ENCODE measurements around the gene ECI1.
"Not testable (repeated sequence)": the region's sequence is repeated elsewhere in the genome, so short reads cannot be mapped to it uniquely, and the experiment has no call there.

ECI1 gene

DNA sequence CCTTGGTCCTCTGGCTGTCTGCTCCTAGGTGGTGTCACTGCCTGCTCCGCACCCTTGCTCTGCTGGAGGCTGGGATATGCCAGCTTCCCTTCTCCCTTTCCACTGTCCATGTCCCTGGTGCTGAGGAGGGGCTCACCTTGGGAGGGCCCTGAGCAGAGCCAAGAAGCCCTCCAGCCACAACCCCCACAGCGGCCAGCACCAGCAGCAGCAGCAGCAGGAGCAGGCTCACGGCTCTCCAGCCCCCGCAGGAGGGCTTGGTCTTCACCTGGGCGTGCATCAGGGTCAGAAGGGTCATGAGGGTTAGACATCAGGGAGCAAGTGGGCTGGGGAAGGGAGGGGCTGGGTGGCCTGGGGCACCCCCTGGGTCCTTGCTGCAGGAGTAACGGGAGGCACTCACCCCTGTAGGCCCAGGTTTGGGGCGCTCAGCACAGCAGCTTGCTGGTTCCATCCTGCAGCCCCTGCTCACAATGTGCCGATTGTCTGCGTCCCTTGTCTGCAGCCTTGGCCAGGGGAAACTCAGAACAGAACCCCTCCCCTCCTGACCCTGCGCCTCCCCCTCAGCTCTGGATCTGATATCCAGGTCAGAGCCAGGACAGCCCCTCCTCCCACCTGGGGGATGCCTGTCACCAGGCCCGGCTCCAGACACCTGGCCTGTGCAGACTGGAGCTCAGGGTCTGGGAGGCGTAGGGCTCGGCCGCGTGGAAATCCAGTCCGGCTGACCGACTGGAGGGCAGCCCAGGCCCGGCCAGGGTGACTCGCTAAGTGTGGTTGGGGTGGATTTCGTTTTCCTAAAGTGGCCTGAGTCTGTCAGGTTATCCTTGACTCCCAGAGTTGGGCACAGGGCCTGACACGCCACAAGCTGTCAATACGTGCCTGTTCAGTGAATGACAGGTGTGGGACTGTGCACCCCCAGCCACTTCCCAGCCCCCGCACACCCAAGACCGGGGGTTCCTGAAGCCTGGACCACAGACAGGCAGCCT is 40.7 kb downstream of the ECI1 start, which contains the start of gene BRICD5:
BRICD5 (minus strand) TSS at position 478 of the 980 bp plus-strand sequence; CDS start at position 448, 30 bp downstream.
- DNase-seq (ENCODE audit: low spot score): no peak

GRCh38 chr16:2210009-2210332 is 41.4 kb downstream of the ECI1 start:
- DNase-seq (ENCODE audit: low spot score): no peak

DNA sequence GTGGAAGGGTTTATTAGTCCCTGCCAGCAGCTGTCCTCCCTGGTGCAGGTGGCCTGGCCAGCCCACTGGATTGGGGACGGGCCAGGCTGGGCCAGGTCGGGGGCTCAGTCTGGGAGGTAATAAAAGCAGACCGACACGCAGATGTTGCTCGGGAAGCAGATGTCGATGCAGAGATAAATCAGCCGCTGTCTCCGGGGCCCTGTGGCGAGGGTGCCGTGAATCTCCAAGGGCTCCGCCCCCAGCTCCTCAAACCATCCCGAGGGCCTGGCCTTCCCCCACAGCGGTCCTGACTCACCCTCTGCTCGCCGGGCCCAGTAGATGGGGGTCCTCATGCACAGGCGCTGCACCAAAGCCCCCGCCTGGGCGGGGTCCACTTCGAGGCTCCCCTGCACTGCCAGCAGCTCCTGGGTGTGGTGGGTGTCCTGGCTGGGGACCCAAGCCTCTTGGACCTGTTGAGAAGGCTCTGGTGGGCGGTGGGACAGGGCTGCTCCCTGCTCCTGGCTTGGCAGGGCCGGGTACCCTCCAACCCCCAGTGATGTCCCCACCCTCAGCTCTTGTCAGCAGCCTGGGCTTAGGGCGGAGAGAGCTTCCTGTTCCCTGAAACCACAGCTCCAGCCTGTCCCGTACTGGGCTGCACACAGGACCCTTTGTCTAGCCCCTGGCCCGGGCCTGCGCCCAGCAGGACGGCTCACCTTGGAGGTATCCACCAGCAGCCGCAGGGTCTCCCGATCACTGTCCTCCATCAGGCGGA is 42.0 kb downstream of the ECI1 start:
- DNase-seq (ENCODE audit: low spot score): no peak

DNA sequence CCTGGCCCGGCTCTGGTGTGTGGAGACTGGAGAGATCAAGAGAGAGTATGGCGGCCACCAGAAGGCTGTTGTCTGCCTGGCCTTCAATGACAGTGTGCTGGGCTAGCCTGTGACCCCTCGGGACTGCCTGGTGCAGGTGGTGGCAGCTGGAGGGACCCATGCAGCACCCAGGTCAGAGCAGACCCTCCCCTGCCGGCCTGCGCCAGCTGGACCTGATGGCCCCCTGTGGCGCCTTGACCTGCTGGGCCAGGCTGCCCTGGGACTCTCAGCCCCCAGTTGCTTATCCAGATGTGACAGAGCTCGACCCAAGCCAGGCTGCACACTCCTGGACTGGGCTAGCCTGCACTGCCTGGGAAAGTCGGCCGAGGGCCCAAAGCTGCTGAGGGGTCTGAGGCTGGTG is 42.6 kb downstream of the ECI1 start:
- no peak for DNase-seq (ENCODE audit: low spot score)

GRCh38 chr16:2208308-2208707 is 43.1 kb downstream of the ECI1 start:
- DNase-seq (ENCODE audit: low spot score): no peak

DNA sequence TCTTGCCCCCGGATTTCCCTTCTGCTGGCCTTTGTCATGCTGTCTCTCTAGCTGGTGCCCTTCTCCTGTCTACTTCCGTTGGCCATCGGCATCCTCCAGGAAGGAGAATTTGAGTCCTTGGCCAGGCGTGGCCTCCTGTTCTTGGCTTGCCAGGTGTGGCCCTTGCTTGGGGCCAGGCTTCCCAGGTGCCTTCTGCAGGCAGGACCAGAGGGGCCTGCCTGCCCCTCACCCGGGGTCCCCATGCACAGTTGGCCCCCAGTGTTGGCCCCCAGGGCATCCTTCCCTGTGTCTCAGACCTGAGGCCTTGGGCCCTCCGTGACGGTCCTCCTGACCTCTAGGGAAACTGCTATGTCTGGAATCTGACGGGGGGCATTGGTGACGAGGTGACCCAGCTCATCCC is 43.5 kb downstream of the ECI1 start:
- DNase-seq (ENCODE audit: low spot score): no peak

DNA sequence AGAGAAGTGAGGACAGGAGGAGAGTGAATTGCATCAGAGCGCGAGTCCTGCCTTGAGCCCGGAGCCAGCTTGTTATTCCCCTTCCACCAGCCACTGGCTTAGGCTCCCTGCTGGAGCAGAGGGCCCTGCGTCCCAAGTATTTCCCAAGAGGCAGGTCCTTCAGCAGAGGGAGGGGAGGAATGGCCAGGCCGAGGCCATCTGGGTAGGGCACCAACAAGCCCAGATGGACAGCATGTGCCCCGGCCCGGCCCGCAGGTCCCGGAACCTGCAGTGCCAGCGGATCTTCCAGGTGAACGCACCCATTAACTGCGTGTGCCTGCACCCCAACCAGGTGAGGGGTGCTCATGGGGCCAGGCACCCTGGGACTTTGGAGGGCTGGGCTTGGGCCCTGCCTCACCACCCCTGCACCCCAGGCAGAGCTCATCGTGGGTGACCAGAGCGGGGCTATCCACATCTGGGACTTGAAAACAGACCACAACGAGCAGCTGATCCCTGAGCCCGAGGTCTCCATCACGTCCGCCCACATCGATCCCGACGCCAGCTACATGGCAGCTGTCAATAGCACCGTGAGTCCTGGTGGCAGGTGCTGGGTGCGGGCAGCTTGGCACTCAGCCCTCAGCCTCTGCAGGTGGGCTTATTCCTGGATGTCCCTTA is 44.5 kb downstream of the ECI1 start:
- DNase-seq (ENCODE audit: low spot score): no peak

- no peak for DNase-seq (ENCODE audit: low spot score)
These were observed 45.0 kb downstream of the ECI1 start for GRCh38 chr16:2206420-2206779.

- DNase-seq (ENCODE audit: low spot score): no peak
These were observed 45.4 kb downstream of the ECI1 start for GRCh38 chr16:2205967-2206313.

- peak; percentile 93 for DNase-seq (ENCODE audit: low spot score)
These were observed 46.1 kb downstream of the ECI1 start, which contains the start of gene MLST8 for GRCh38 chr16:2205104-2205966. TSS of gene MLST8 (plus strand) at chr16:2205454. CDS start at chr16:2206086, 632 bp downstream.

GRCh38 chr16:2204416-2205103 is 46.8 kb downstream of the ECI1 start:
- DNase-seq (ENCODE audit: low spot score): no peak

DNA sequence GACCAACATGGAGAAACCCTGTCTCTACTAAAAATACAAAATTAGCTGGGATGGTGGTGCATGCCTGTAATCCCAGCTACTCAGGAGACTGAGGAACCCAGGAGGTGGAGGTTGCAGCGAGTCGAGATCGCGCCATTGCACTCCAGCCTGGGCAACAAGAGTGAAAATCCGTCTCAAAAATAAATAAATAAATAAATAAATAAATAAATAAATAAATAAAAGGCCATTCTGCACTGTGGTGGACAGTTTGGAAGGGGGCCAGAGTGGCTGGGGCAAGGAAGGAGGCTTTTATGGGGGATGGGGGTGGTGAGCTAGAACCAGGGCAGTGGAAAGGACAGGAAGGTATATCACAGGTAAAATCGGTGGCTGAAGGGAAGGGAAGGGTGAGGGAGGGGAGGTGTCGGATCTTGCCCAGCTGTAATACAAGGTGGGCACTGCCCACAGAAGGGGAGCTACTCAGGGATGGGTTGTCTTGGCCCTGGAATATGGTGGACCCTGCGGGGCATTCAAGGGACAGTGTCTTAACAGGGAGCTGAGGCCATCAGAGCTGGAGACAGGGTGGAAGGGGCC is 48.2 kb downstream of the ECI1 start:
- not testable (repeated sequence) for DNase-seq (ENCODE audit: low spot score)

GRCh38 chr16:2200313-2200712 is 51.1 kb downstream of the ECI1 start:
- DNase-seq (ENCODE audit: low spot score): no peak

- DNase-seq (ENCODE audit: low spot score): no peak
These were observed 51.7 kb downstream of the ECI1 start for GRCh38 chr16:2199621-2200139.

DNA sequence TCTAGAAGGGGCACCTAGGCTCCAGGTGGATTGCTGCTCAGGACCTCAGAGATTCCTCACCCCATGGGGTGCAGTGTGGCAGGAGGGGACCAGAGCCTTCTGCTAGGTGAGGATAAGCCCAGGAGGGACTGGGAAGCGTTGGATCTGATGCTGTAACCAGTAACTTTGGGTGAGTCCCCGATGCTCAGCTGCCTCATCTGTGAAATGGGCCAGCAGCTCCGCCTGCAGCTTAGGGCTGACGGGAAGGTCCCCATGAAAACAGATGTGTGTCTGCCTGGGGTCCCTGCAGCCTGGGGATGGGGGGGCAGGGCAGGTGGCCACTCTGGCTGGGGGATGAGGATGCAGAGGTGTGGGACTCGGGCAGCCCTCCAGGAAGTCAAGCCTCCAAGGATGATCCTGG is 52.3 kb downstream of the ECI1 start:
- no peak for DNase-seq (ENCODE audit: low spot score)

GRCh38 chr16:2198283-2198682 is 53.1 kb downstream of the ECI1 start:
- no peak for DNase-seq (ENCODE audit: low spot score)

DNA sequence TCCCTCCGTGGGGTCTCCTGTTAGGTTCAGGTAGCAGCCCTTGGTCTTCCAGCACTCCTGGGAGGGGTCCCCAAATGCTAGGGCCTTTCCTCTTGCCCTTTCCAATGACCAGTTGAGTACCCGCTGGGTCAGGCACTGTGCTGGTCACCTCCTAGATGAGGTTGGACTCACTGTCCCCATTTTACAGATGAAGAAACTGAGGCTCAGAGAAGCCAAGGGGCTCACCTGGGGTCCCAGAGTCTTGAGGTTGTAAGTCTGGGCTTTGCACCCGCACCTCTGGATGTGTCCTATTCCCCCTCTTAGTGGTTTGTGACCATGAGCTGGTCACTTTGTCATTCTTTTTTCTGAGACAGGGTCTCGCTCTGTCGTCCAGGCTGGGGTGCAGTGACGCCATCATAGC is 53.6 kb downstream of the ECI1 start:
- no peak for DNase-seq (ENCODE audit: low spot score)

GRCh38 chr16:2196981-2197511 is 54.3 kb downstream of the ECI1 start:
- DNase-seq (ENCODE audit: low spot score): no peak

- peak; percentile 71 for DNase-seq (ENCODE audit: low spot score)
These were observed 55.0 kb downstream of the ECI1 start, which contains the start of gene CASKIN1 for GRCh38 chr16:2196162-2196980. TSS of gene CASKIN1 (minus strand) at chr16:2196605. CDS start at chr16:2196432, 173 bp downstream.

Data from ecto neural progenitor cell (in vitro differentiated cells).